ENCODE measurements around the gene RUNX1. TPM values are rescaled to one million over a fixed set of nuclear protein-coding genes. Genes with fewer than 3 reads are reported as not detected.

Gene RUNX1
- polyA plus RNA-seq, 3 donors: 6.2 to 49.7 (median 8.7) TPM

DNA sequence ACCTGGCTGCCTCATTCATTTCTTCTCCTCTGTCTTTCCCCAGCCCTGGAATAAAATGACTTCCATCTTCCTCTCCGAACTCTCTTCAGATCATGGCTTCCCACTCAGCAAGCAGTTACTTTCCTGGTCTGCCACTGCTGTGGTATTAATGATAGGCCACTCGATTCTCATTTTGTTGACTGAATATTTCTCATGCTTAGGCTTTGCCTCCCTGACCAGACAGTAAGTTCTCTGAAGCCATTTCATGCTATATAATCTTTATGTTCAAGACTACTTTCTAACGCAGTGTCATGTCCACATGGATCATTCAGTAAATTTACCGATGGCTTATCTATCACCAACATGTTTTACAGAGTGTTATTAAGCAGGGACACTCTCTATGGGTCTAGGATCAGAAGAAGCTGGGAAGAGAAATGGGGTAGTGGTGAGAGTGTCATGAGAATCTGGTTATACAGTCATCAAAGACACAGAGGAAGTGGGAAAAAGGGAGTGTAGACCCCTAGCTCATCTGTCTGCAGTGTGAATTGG lies 20.6 kb downstream of the RUNX1 start:
- peak overlapping the region; percentile 82 to 99 (median 97) for H3K27ac Mint-ChIP-seq
- Histone ChIP-seq H3K4me3 (replicated peaks in 1 of 3; ENCODE audit: low read depth in 2 of 3, low read length in 3 of 3) (no peak overlapping the region), H3K27me3 (ENCODE audit: control insufficient read depth in 2 of 2, insufficient read depth in 2 of 2, low read length in 2 of 2) (no peaks in the 10 kb centered on the region), H4K20me1 (ENCODE audit: insufficient read depth, low read length) (peaks cover 82% of the 10 kb centered on the region), H2AFZ (ENCODE audit: insufficient read depth, low read depth, low read length, poor library complexity, severe bottlenecking) (no peak overlapping the region), H3K4me2 (replicated peaks; ENCODE audit: extremely low read depth, low read length, poor library complexity, severe bottlenecking) (peak overlapping the region; percentile 72), H3K79me2 (ENCODE audit: insufficient read depth, low read length) (peaks cover 88% of the 10 kb centered on the region), H3K4me1 (ENCODE audit: control insufficient read depth in 1 of 2, insufficient read depth in 2 of 2, low read length in 2 of 2) (peaks cover 56 to 64% of the 10 kb centered on the region in 2 donors), H3K36me3 (replicated peaks in 1 of 2; ENCODE audit: control insufficient read depth in 1 of 2, insufficient read depth in 2 of 2, low read length in 2 of 2) (peaks cover 0 to 35% of the 10 kb centered on the region in 2 donors), H3K27ac (ENCODE audit: low read depth in 1 of 2, low read length in 2 of 2) (peak overlapping the region; percentile 28 to 93), H3K9ac (ENCODE audit: insufficient read depth, low read length, poor library complexity, severe bottlenecking) (no peak overlapping the region), H3K9me3 (replicated peaks in 1 of 2; ENCODE audit: control insufficient read depth in 1 of 2, insufficient read depth in 1 of 2, low read length in 2 of 2) (no peaks in the 10 kb centered on the region)
- peaks cover 0 to under 1% (median 0%) of the 10 kb centered on the region in 3 donors for H3K27me3 Mint-ChIP-seq (ENCODE audit: low read depth in 3 of 3)
- peaks cover 14 to 37% of the 10 kb centered on the region in 2 donors for H3K36me3 Mint-ChIP-seq
- DNase-seq: no peak
- WGBS (ENCODE audit: insufficient coverage): 100% methylated on average over 1 of the region's 4 CpGs
- H3K4me1 Mint-ChIP-seq: peaks cover 69% of the 10 kb centered on the region
- no peaks in the 10 kb centered on the region for H3K9me3 Mint-ChIP-seq
- TF ChIP-seq, protein P1, sequence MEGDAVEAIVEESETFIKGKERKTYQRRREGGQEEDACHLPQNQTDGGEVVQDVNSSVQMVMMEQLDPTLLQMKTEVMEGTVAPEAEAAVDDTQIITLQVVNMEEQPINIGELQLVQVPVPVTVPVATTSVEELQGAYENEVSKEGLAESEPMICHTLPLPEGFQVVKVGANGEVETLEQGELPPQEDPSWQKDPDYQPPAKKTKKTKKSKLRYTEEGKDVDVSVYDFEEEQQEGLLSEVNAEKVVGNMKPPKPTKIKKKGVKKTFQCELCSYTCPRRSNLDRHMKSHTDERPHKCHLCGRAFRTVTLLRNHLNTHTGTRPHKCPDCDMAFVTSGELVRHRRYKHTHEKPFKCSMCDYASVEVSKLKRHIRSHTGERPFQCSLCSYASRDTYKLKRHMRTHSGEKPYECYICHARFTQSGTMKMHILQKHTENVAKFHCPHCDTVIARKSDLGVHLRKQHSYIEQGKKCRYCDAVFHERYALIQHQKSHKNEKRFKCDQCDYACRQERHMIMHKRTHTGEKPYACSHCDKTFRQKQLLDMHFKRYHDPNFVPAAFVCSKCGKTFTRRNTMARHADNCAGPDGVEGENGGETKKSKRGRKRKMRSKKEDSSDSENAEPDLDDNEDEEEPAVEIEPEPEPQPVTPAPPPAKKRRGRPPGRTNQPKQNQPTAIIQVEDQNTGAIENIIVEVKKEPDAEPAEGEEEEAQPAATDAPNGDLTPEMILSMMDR (IDR thresholded peaks at IDR 0.05): no peak
- intact Hi-C loops (cut with micrococcal nuclease): loop anchor here (5.0 kb wide), 3 partner anchors 46 to 136 kb away; no protein-coding TSS in a partner anchor
- no peak overlapping the region for H3K4me3 Mint-ChIP-seq

DNA sequence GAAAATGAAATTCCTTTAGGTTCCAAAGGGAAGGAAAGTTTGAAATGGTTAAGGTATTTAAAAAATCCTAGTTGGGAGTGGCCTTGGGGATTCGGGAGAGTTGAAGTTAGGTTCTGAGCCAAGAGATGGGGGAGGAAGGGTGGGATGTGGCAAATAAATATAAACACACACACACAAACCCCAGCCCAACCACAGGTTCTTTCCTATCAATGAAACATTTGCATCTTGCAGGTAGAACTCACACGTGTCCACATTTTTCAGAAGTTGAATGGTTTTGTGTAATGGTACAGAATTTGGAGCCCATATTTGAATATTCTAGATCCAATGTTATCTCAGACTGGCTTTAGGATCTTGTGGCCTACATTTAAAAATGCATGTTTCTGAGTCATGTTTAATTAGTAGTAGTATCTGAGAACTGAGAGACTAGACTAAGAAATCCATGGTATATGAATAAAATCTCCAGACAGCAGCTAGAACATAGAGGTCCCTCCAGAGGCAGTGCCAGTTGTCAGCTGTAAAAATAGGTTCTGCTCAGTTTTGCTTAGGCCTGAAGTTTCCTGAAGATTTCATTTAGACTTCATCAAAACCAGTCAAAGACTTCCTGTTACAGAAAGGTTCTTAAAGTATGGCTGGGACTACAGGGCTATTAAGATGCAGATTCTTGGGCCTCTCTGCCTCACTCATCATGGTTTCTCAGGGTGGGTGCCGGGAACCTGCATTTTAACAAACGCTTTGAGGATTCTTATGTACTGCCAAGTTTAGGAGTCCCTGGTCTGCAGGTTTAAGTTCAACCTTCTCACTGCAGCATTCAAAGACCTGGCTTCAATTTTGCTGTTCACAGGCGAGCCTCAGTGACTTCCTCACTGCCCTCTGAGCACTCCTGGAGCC lies 21.3 kb downstream of the RUNX1 start:
- H3K4me1 Mint-ChIP-seq: peaks cover 64% of the 10 kb centered on the region
- Histone ChIP-seq H3K9me3 (replicated peaks in 1 of 2; ENCODE audit: control insufficient read depth in 1 of 2, insufficient read depth in 1 of 2, low read length in 2 of 2) (no peaks in the 10 kb centered on the region), H3K9ac (ENCODE audit: insufficient read depth, low read length, poor library complexity, severe bottlenecking) (no peak overlapping the region), H3K27ac (ENCODE audit: low read depth in 1 of 2, low read length in 2 of 2) (peak overlapping the region; percentile 81 to 93), H3K27me3 (ENCODE audit: control insufficient read depth in 2 of 2, insufficient read depth in 2 of 2, low read length in 2 of 2) (no peaks in the 10 kb centered on the region), H2AFZ (ENCODE audit: insufficient read depth, low read depth, low read length, poor library complexity, severe bottlenecking) (no peak overlapping the region), H3K4me1 (ENCODE audit: control insufficient read depth in 1 of 2, insufficient read depth in 2 of 2, low read length in 2 of 2) (peaks cover 51 to 57% of the 10 kb centered on the region in 2 donors), H3K79me2 (ENCODE audit: insufficient read depth, low read length) (peaks cover 88% of the 10 kb centered on the region), H3K4me2 (replicated peaks; ENCODE audit: extremely low read depth, low read length, poor library complexity, severe bottlenecking) (peak overlapping the region; percentile 72), H4K20me1 (ENCODE audit: insufficient read depth, low read length) (peaks cover 82% of the 10 kb centered on the region), H3K4me3 (replicated peaks in 1 of 3; ENCODE audit: low read depth in 2 of 3, low read length in 3 of 3) (peak overlapping the region in 1 of 3 experiments; percentile 68), H3K36me3 (replicated peaks in 1 of 2; ENCODE audit: control insufficient read depth in 1 of 2, insufficient read depth in 2 of 2, low read length in 2 of 2) (peaks cover 0 to 28% of the 10 kb centered on the region in 2 donors)
- H3K4me3 Mint-ChIP-seq: no peak overlapping the region
- peaks cover 0 to 2% (median 0%) of the 10 kb centered on the region in 3 donors for H3K27me3 Mint-ChIP-seq (ENCODE audit: low read depth in 3 of 3)
- peaks cover 16 to 37% of the 10 kb centered on the region in 2 donors for H3K36me3 Mint-ChIP-seq
- H3K9me3 Mint-ChIP-seq: no peaks in the 10 kb centered on the region
- WGBS (ENCODE audit: insufficient coverage): 26% methylated on average over 3 of the region's 5 CpGs
- peak overlapping the region; percentile 97 to 99 (median 98) for H3K27ac Mint-ChIP-seq
- TF ChIP-seq, protein P1 (IDR thresholded peaks at IDR 0.05): no peak
- no peak for DNase-seq
- intact Hi-C loops (cut with micrococcal nuclease): loop anchor here (5.0 kb wide), 3 partner anchors 46 to 136 kb away; no protein-coding TSS in a partner anchor
